ENCODE data around the gene ARMS2.

ARMS2 gene

GRCh38 chr10:122420624-122421007, 33.8 kb upstream of the ARMS2 start:
- no peak overlapping the region for H3K4me3 ChIP-seq (ENCODE audit: control insufficient read depth, low read depth, low read length)
- no peak for TF ChIP-seq CTCF (conservative IDR thresholded peaks at IDR 0.05; ENCODE audit: control insufficient read depth, insufficient read depth, low read depth, low read length)
- peak; percentile 47 for DNase-seq (ENCODE audit: low read depth)

- no peak for DNase-seq (ENCODE audit: low read depth)
- H3K4me3 ChIP-seq (ENCODE audit: control insufficient read depth, low read depth, low read length): no peak overlapping the region
- no peak for TF ChIP-seq CTCF (conservative IDR thresholded peaks at IDR 0.05; ENCODE audit: control insufficient read depth, insufficient read depth, low read depth, low read length)
Measured at GRCh38 chr10:122421054-122421625, 33.3 kb upstream of the ARMS2 start.

- no peak for DNase-seq (ENCODE audit: low read depth)
- no peak overlapping the region for H3K4me3 ChIP-seq (ENCODE audit: control insufficient read depth, low read depth, low read length)
Measured at GRCh38 chr10:122421742-122422141, 32.7 kb upstream of the ARMS2 start.

GRCh38 chr10:122422266-122422989, 32.0 kb upstream of the ARMS2 start:
- DNase-seq (ENCODE audit: low read depth): no peak
- no peak overlapping the region for H3K4me3 ChIP-seq (ENCODE audit: control insufficient read depth, low read depth, low read length)
- TF ChIP-seq CTCF (conservative IDR thresholded peaks at IDR 0.05; ENCODE audit: control insufficient read depth, insufficient read depth, low read depth, low read length): no peak

More at GRCh38 chr10:122421742-122422141, 32.7 kb upstream of the ARMS2 start:
- TF ChIP-seq CTCF (conservative IDR thresholded peaks at IDR 0.05; ENCODE audit: control insufficient read depth, insufficient read depth, low read depth, low read length): no peak

GRCh38 chr10:122424059-122424458, 30.4 kb upstream of the ARMS2 start:
- no peak for DNase-seq (ENCODE audit: low read depth)
- no peak for TF ChIP-seq CTCF (conservative IDR thresholded peaks at IDR 0.05; ENCODE audit: control insufficient read depth, insufficient read depth, low read depth, low read length)
- H3K4me3 ChIP-seq (ENCODE audit: control insufficient read depth, low read depth, low read length): no peak overlapping the region

- H3K4me3 ChIP-seq (ENCODE audit: control insufficient read depth, low read depth, low read length): no peak overlapping the region
- TF ChIP-seq CTCF (conservative IDR thresholded peaks at IDR 0.05; ENCODE audit: control insufficient read depth, insufficient read depth, low read depth, low read length): no peak
- DNase-seq (ENCODE audit: low read depth): no peak
Measured at GRCh38 chr10:122426829-122427228, 27.6 kb upstream of the ARMS2 start.
